Superior temporal gyrus (tissue), 1 donor: ENCODE data around the gene GALNS.

Experiments used
- DNase-seq: peaks from one replicate; pipeline ENCODE4 v3.0.0-alpha.2; 2016; ENCODE audit errors: extremely low spot score

Gene GALNS

GRCh38 chr16:88770461-88771293 is 86.1 kb downstream of the GALNS start:
- DNase-seq = no peak

- no peak for DNase-seq
Measured at GRCh38 chr16:88769617-88770460, 86.9 kb downstream of the GALNS start.

GRCh38 chr16:88768071-88768783 is 88.5 kb downstream of the GALNS start:
- no peak for DNase-seq

- no peak for DNase-seq
Measured at GRCh38 chr16:88767546-88768070, 89.1 kb downstream of the GALNS start.

- DNase-seq = no peak
Measured at GRCh38 chr16:88766975-88767374, 89.8 kb downstream of the GALNS start.

- no peak for DNase-seq
Measured at GRCh38 chr16:88764913-88765349, 91.8 kb downstream of the GALNS start.

- no peak for DNase-seq
Measured at GRCh38 chr16:88764080-88764479, 92.7 kb downstream of the GALNS start.
